Stimulated activated CD4-positive, alpha-beta T cell treated with anti-CD3 and anti-CD28 coated beads, Interleukin-4, amount 100 ng/mL, for 1 hour (primary cell): Measurements from ENCODE around the gene SARS1.
"Not testable (repeated sequence)": the region's sequence is repeated elsewhere in the genome, so short reads cannot be mapped to it uniquely, and the experiment has no call there.

Experiments
- DNase-seq: peaks from one replicate; pipeline ENCODE4 v3.0.0-alpha.2; 2020

SARS1 gene, protein sequence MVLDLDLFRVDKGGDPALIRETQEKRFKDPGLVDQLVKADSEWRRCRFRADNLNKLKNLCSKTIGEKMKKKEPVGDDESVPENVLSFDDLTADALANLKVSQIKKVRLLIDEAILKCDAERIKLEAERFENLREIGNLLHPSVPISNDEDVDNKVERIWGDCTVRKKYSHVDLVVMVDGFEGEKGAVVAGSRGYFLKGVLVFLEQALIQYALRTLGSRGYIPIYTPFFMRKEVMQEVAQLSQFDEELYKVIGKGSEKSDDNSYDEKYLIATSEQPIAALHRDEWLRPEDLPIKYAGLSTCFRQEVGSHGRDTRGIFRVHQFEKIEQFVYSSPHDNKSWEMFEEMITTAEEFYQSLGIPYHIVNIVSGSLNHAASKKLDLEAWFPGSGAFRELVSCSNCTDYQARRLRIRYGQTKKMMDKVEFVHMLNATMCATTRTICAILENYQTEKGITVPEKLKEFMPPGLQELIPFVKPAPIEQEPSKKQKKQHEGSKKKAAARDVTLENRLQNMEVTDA

DNA sequence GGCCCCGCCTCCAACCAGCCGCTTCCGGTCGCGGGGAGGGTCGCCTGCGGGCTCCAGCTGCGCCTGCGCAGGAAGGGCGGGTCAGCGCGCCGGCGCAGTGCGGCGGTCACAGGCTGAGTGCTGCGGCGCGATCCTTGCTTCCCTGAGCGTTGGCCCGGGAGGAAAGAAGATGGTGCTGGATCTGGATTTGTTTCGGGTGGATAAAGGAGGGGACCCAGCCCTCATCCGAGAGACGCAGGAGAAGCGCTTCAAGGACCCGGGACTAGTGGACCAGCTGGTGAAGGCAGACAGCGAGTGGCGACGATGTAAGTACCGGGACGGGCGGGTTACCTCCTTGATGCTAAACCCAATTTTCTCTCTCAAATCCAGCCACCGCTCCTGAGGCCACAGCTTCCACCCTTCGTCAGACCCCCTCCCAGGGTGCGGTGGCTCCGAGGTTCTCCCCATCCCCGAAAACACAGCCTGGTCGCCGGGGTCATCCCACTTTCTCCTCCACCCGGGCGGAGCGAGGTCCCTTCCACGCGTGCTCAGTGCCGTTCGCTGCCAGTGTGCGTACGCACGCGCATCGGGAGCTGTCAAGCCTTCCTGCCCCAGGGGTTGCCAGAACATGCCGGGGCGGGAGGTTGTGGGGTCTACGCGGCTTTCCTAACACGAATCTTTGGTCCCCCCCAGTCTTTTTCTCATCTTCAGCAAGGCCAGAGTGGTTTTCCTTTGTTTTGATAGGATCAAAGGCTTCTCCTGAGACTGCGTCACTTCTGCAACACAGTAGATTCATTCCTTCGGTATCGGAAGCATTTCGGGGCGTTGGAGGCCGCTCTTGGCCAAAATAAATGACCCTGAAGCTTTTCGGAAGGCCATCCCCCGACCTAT lies at the start of gene SARS1:
TSS of gene SARS1 (plus strand) at position 95 of the 870 bp plus-strand sequence. CDS start at position 170, 75 bp downstream.
- DNase-seq, result peak; percentile 87

DNA sequence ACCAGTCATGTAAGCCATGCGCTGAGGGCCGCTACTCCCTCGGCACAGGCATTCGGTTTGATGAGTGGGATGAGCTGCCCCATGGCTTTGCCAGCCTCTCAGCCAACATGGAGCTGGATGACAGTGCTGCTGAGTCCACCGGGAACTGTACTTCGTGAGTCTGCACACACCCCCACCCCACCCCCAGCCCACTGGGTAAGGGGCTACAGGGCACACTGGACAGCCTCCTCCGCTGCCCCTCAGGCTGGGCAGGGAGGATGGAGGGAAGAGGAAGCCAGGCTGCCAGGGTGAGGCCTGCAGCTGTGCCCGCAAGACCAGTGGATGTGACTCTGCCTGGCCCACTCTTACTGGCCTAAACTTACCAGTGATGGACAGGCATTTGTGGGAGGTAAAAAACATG lies 49.2 kb upstream of the SARS1 start:
- no peak for DNase-seq

DNA sequence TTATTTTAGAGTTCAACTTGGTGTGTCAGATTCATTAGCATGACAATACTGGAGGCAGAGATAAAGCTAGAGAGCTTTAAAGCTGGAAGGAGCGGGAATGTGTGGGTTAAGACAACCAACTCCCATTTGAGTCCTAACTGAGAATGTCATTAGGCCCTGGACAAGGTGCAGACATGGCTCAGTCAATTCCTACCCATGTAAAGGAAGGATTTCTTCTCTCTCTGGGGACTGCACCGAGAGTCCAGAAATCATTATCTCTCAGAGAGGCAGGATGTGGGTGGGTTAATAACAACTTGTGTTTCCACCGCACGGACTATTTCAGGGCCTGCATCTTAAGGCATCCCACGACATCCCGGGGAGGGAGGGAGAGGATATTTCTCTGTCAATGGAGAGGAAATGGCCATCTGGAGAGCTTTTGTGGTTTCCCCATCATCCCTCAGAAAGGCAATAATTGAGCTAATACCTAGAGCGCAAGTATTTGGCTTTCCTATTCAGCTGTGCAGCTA lies 46.7 kb upstream of the SARS1 start:
- DNase-seq, result no peak

DNA sequence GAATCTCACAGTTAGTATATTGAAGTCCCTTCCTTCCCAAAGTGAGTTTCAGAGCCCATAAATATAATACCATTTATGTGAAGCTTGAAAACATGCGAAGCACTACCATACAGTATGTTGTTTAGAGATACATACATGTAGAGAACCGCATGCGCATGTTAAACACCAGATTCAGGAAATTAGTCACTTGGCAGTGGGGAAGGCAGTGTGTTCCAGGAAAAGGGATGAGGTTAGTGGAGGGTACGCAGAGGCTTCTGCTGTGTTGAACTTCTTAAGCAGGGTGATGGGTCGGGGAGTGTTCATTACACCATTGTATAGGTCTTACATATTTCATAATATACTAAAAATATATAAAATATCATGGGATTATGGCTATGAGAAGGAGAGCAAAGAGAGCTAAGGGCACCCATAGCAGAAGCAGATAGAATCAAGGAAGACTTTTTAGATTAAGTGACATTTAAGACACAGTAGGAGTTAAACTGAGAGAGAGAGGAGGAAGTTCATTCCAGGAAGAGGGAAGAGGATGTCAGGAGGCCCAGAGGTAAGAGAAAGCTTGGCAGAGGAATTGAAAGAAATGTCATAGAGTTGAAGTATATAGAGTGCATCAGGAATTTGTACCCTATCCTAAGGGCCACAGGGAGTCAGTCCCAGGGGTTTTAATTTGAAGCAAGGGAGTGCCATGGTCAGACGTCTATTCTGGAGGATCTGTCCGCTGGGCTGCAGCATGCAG lies 43.5 kb upstream of the SARS1 start:
- no peak for DNase-seq

DNA sequence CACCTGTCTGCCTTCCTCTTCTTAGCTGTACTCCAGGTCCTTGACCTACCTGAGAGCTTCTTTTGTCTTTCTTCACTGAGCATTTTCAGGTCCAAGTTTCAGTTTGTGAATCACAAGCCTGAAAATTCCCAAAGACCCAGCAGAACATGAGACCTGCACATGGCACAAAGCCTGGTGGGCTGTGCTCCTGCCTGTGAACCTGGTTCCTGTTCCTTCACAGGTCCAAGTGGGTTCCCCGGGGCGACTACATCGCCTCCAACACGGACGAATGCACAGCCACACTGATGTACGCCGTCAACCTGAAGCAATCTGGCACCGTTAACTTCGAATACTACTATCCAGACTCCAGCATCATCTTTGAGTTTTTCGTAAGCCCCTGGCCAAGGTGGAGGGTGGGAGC lies 42.1 kb upstream of the SARS1 start:
- DNase-seq, result no peak

DNA sequence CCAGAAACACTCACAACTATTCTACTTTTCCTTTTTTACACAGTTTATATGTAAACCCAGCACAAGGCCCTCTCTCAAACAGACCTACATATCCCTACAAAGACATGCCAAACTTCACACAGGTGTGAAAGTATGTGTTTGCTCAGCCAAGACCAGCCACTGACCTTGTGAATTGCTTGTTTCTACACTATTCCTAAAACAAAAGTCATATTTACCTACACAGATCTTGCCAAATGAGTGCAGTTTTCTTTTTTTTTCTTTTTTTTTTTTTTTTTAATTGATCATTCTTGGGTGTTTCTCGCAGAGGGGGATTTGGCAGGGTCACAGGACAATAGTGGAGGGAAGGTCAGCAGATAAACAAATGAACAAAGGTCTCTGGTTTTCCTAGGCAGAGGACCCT lies 37.4 kb upstream of the SARS1 start:
- DNase-seq, result not testable (repeated sequence)

DNA sequence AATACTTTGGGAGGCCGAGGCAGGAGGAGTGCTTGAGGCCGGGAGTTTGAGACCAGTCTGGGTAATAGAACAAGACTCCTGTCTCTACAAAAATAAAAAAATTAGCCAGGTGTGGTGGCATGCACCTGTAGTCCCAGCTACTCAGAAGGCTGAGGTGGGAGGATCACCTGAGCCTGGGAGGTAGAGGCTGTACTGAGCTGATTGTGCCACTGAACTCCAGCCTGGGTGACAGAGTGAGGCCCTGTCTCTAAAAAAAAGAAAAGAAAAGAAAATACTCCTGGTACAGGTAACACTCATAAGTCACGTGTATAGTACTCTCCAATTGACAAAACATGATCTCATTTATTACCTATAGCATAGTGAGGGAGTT lies 33.0 kb upstream of the SARS1 start:
- not testable (repeated sequence) for DNase-seq

DNA sequence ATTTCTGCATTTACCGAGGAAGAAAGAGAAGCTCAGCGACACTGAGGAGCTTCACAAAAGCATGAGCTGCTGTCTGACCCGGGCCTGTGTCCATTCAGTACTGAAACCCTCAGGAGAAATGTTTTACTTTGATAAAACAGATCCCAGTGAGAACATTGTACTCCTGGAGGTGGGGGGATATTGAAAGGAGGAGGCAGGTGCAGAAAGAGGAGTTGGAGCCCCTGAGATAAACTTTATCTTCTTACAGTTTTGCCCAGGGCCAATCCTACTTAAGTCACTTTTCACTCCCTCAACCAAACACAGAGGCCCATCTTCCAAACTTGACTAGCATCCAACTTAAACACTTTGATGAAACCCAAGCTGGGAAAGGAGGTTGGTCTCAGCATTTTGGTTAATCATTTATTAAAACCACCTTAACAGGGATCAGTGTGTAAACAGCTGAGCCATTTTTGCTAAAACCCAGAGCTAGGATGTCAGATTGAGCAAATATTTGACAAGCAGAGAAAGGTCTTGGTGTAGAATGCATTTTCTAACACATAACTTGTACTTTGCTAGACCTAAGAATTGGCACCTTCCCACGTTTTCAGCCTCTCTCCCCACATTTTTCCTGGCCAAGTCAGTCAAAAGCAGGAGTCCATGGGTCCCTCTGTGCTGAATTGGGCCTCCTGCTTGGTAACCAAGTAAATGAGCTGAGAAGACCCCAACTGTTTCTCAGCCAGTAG lies 32.5 kb upstream of the SARS1 start:
- no peak for DNase-seq

DNA sequence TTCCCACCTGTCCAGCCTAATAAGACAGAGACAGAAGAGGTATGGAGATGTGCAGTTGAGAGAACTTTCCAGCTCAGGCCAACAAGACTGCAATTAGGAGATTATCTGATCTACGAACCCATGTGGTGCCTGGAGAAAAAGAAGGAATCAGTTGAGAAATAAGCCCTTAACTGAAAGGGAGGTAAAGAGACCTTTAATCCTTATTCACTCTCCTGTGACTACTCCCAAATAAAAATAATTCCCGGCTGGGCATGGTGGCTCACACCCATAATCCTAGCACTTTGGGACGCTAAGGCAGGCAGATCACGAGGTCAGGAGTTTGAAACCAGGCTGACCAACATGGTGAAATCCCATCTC lies 31.9 kb upstream of the SARS1 start:
- no peak for DNase-seq

DNA sequence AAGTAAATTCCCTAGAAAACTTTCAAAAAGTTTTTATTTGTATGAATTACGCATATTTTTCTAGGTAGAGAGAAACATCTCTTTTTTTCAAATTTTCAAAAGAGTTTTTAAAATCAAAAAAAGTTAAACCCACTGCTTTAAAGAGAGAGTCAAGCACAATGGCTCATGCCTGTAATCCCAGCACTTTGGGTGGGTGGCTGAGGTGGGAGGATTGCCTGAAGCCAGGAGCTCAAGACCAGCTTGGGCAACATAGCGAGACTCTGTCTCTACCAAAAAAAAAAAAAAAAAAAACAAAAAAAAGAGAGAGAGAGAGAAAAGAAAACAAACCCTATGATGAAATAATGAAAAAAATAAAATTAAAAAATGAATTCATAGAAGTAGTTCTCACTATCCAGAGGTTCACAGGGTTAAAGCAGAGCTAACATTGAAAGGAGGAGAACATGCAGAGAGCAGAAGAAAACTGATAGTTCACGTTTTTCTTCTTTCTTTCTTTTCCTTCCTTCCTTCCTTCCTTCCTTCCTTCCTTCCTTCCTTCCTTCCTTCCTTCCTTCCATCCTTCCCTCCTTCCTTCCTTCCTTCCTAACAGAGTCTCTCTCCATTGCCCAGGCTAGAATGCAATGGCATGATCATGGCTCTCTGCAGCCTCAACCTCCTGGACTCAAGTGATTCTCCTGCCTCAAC lies 30.5 kb upstream of the SARS1 start:
- DNase-seq, result no peak

DNA sequence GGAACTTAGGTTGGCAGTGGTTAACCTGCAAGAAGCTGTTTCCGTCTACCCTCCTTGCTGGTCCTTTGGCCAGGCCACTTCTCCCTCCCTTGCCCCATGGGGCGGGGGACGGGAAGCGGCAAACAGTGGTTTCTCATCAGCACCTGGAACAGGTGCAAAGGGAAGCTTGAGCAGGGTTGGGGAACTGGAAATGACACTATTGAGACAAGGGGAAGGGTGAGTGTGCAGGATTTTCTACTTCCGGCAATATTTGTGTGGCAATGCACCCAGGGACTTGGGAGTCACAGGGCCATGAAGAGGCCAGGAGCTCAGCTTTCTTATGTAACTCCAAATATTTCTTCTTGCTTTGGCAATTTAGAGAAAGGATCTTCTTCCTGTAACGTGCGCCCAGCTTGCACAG lies 29.0 kb upstream of the SARS1 start:
- DNase-seq, result no peak

DNA sequence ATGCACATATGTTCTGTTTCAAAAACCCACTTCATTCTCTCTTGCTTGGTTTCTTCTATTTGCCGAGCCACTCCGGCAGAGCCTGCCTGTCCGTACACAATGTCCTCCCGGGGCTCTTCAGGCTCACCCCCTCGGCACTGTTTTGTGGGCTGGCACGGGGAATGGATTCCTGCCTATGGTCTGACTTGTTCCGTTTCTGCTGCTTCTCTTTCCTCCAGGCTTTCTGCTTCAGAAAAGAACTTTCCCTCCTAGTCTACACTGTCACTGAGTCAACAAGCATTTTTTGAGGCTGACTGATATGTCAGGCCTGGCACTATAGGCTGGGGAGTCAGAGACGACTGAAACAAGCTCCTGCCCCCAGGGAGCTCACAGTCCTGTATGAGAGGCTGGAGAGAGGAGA lies 28.4 kb upstream of the SARS1 start:
- no peak for DNase-seq

DNA sequence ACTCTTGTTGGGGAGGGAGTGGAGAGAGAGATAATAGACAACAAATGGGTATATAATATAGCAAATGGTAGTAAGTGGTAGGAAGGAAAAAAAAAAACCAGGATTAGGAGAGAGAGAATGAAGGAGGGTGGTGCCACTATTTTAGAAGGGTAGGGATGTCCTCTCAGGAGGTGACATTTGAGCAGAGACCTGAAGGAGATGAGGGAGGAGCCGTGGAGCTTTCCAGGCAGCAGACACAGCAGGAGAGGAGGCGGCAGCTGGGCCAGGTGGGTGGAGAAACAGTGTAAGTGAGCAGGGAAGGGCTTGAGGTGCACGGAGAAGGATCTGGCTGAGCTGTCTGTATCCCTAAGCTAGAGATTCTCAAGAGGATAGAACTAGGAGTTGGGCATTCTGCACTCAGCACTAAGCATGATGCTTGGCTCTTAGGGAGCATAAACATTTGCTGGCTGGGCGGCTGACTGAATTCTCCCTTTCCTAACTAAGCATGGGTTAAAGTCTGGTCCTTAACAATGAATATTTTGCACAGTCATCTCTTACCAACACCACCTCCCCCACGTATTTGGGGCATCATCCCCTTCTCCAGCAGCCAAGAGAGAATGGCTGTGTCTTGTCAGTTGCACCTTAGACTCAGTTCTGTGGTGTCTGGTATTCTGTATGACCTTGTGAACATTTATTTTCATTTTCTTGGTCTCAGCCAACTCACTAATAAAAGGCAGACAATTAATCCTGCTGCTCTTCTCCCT lies 27.6 kb upstream of the SARS1 start:
- no peak for DNase-seq

DNA sequence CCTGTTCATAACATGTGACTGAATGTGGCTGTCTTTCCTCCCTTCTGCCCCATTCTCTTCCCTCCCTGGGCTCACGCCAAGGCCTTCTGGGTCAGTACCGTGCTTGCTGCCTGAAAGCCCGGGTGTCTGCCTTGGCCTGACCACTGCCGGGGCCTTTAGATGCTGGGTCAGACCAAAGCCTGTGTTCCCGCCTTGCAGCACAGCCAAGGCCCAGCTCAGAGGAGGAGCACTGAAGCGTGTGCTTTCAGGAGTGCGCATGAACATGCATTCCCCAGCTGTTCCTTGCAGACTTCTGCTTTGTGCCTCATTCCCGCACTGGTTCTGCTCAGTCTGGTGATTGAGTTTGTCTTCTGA lies 27.0 kb upstream of the SARS1 start:
- DNase-seq, result no peak

DNA sequence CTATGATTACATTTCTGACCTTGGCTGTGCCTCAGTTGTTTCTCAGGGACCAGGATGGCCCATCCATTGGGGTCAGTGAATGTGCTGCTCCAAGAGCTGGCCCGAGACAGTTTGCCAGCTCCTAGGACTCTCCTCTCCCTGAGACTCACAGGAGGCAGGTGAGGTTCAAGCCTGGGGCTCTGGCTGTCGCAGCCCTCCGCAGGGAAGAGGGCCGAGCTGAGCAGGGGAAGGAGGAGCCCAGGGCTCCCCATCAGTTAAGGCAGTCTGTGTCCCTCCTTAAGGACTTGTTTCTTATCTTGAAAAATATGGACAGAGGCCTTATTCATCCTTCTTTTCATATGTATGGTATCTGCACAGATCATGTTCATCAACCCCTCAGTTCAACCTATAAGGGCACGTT lies 26.6 kb upstream of the SARS1 start:
- DNase-seq, result no peak

DNA sequence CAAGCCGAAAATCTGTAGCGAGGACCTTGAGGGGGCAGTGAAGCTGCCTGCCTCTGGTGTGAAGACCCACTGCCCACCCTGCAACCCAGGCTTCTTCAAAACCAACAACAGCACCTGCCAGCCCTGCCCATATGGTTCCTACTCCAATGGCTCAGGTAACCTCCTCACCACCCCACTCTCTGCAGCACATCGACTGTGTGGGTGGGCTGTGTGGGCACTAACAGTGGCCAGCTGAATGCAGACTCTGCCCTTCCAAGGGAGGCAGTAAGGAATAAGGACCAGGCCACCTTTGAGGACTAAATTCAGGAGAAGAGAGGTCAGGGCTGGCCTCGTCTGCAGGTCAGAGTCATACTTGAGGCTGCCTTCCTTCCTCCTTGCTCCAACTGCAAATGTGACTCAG lies 25.5 kb upstream of the SARS1 start:
- no peak for DNase-seq

DNA sequence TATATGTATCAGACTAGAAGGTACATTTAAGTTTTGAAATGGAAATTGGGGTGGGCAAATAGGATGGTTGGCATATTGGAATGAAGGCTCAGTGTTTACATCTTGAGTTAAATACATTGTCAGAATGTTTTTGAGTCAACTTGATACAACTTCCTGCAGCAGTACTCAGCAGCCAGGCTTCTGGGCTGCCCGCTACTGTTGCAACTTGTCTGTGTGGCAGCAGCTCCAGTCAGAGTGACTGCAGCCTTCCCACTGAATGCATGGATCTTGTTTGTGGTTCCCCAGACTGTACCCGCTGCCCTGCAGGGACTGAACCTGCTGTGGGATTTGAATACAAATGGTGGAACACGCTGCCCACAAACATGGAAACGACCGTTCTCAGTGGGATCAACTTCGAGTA lies 24.9 kb upstream of the SARS1 start:
- DNase-seq, result no peak

DNA sequence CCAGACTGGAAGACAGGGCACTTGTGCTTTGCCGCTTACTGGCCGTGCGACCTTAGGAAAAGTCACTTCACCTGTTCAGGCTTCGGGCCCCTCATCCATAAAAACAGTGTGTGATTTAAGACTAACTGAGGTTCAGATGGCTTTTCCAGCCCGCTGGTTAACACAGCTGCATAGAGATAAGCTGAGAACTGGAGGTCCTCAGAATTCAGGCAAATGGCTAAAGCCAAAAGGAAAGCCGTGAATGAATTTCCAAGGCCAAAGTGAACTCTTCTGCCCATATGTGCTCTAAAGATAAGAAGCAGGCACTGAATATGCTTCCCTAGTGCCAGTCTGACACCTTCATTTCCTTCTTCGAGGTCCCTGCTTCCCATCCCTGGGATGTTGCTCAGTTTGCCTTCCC lies 23.5 kb upstream of the SARS1 start:
- DNase-seq, result no peak

DNA sequence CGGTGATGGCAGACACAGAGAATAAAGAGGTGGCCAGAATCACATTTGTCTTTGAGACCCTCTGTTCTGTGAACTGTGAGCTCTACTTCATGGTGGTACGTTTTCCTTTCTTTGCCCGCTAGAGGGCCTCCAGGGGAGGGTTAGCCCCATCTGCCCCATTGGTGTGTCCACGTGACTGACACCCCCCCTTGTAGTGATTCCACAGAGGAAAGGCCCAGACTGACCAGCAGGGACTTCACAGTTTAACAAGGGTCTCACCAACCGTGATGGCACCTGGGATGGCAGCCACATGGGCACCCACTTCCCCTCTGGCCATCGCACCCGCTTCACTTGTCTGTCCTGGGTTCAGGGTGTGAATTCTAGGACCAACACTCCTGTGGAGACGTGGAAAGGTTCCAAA lies 22.3 kb upstream of the SARS1 start:
- no peak for DNase-seq

DNA sequence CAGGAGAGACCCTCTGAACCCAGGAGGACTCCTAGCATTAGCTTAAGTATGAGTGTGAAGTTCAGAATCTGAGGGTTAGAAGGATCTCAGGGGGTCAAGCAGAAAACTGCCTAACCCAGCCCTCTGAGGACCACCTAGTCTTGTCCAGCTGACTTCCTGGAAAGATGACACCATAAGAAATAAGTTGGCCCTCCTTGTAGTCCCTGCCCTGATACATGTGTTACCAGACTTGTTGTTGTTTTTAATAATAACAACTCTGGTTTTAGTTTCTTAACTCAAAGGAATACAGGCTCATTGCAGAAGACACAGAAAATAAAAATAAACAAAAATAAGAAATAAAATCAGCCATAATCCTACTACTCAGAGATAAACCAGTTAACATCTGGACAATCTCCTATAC lies 21.8 kb upstream of the SARS1 start:
- DNase-seq, result no peak

DNA sequence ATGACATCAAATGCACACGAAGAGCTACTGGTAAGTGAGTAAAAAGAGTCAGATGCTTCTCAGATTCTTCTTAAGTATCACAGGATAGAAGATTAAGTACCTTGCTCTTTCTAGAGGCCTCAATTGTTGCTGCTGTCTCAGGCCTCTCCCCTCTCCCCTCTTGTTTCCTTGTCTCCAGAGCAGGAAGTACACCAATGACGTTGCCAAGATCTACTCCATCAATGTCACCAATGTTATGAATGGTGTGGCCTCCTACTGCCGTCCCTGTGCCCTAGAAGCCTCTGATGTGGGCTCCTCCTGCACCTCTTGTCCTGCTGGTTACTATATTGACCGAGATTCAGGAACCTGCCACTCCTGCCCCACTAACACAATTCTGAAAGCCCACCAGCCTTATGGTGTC lies 21.3 kb upstream of the SARS1 start:
- DNase-seq, result no peak
